Sigmoid colon (tissue), 7 donors: ENCODE data around the gene SLC35F2. TPM values are rescaled to one million over a fixed set of nuclear protein-coding genes. Genes with fewer than 3 reads are reported as not detected.
A peak's percentile ranks its signal among the peaks of the same experiment; 100 is the strongest.

Source experiments
- DNase-seq: peaks from one replicate; pipeline ENCODE4 v3.0.0-alpha.2; 2019
- H3K27ac ChIP-seq, 4 donors: fragments of 200-600 bp; sonication (generic); one replicate each; pipeline ENCODE4 v1.5.1; 2016 to 2019; ENCODE audit warnings: mild to moderate bottlenecking in 1 of 4
- H3K27me3 ChIP-seq, 3 donors: fragments of 200-600 bp; sonication (generic); one replicate each; pipeline ENCODE4 v1.5.1; 2019; ENCODE audit warnings: mild to moderate bottlenecking in 1 of 3
- H3K36me3 ChIP-seq, 4 donors: fragments of 200-600 bp; sonication (generic); one replicate each; pipeline ENCODE4 v1.5.1; 2016 to 2019
- H3K4me1 ChIP-seq, 4 donors: fragments of 200-600 bp; sonication (generic); one replicate each; pipeline ENCODE4 v1.5.1; 2017 to 2019
- H3K4me3 ChIP-seq, 4 donors: fragments of 200-600 bp; sonication (generic); one replicate each; pipeline ENCODE4 v1.5.1; 2017 to 2019; ENCODE audit warnings: mild to moderate bottlenecking in 2 of 4, moderate library complexity in 1 of 4
- H3K9me3 ChIP-seq, 4 donors: fragments of 200-600 bp in 3 of 4; sonication (generic) in 3 of 4; one replicate each; pipeline versions ENCODE4 v1.5.1 to v1.6.1; 2013 to 2019
- CTCF ChIP-seq, 4 experiments: fragments of 450-650 bp in 3 of 4; fragments of 200-600 bp in 1 of 4; IDR thresholded peaks; one replicate each; pipeline ENCODE4 v1.5.1; 2016 to 2019; ENCODE audit warnings: antibody characterized with exemption in 4 of 4, mild to moderate bottlenecking in 3 of 4, moderate library complexity in 2 of 4
- EP300 ChIP-seq, 4 donors: sonication (generic); formaldehyde crosslinking; IDR thresholded peaks; one replicate each; pipeline ENCODE4 v1.6.1; 2017; ENCODE audit warnings: antibody characterized with exemption in 4 of 4
- POLR2A ChIP-seq, 2 donors: fragments of 450-650 bp; IDR thresholded peaks; one replicate each; pipeline ENCODE4 v1.6.1; 2016; ENCODE audit warnings: antibody characterized with exemption in 2 of 2, mild to moderate bottlenecking in 2 of 2, moderate library complexity in 2 of 2
- POLR2AphosphoS5 ChIP-seq, 4 donors: sonication (generic); formaldehyde crosslinking; IDR thresholded peaks; one replicate each; pipeline ENCODE4 v1.6.1; 2017; ENCODE audit warnings: antibody characterized with exemption in 4 of 4
- WGBS, 2 donors: extraction: QIAGEN DNeasy Blood & Tissue Kit; methylation state at CpG; one replicate each; pipeline ENCODE4 v1.1.7; 2013; 5-methylcytosine and 5-hydroxymethylcytosine counted together
- intact Hi-C: fragments of 100-400 bp; cut with DNase I; formaldehyde crosslinking; loops from one replicate; pipeline ENCODE4 v1.15.1; 2023
- polyA plus RNA-seq, 3 donors: library from polyadenylated mRNA; stranded (reverse); fragments of 200-250 nt; gene quantifications; one replicate each; pipeline ENCODE4 v1.2.3, GENCODE V29; 2013
- total RNA-seq, 4 donors: library from RNA; depleted of rRNA; stranded (reverse); fragments of >200 nt; gene quantifications; one replicate each; pipeline ENCODE4 v1.1.0, GENCODE V29; 2016
- donor health status: healthy with polysubstance abuse.
- donor health status: Bipolar disorder and iron deficiency.
- donor health status: healthy.

The SLC35F2 gene
- total and polyA plus RNA-seq, 7 donors = 0.83 to 15.4 (median 4.4) TPM

DNA sequence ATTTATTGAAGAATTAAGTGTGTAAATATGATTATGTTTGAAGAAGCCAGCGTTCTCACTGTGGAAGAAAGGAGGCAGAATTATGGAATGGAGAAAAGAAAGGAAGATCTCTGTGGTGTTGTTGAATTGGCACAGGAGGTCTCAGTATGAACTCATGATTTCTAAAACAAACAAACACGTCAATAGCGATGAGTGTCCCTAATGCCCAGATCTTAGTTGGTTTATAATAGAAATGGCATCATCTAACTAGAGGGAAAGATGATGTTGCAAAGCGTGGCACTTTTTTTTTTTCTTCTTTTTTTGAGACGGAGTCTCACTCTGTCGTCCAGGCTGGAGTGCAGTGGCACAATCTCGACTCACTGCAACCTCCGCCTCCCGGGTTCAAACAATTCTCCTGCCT lies 107.5 kb downstream of the SLC35F2 start:
- intact Hi-C loops = no loop called here
- Histone ChIP-seq H3K4me3 (no peak overlapping the region), H3K9me3 (no peaks in the 10 kb centered on the region), H3K27me3 (no peaks in the 10 kb centered on the region), H3K27ac (no peak overlapping the region), H3K4me1 (no peaks in the 10 kb centered on the region), H3K36me3 (no peaks in the 10 kb centered on the region)
- TF ChIP-seq POLR2A (IDR thresholded peaks at IDR 0.05) (no peak), CTCF (IDR thresholded peaks at IDR 0.05) (no peak), POLR2AphosphoS5 (IDR thresholded peaks at IDR 0.05) (no peak), EP300 (IDR thresholded peaks at IDR 0.05) (no peak)
- WGBS, 2 donors = 80 to 92% methylated on average over 9 of the region's 9 CpGs
- DNase-seq = no peak

GRCh38 chr11:107750313-107750712 lies 108.3 kb downstream of the SLC35F2 start:
- no peak for DNase-seq
- Histone ChIP-seq H3K27ac (no peak overlapping the region), H3K36me3 (no peaks in the 10 kb centered on the region), H3K4me1 (no peaks in the 10 kb centered on the region), H3K4me3 (no peak overlapping the region), H3K27me3 (no peaks in the 10 kb centered on the region), H3K9me3 (no peaks in the 10 kb centered on the region)
- intact Hi-C loops = no loop called here
- TF ChIP-seq CTCF (IDR thresholded peaks at IDR 0.05) = no peak
- TF ChIP-seq POLR2AphosphoS5 (IDR thresholded peaks at IDR 0.05) = no peak
- no peak for TF ChIP-seq POLR2A (IDR thresholded peaks at IDR 0.05)
- TF ChIP-seq EP300 (IDR thresholded peaks at IDR 0.05) = no peak
- 85 to 89% methylated on average over 15 of the region's 15 CpGs for WGBS, 2 donors

DNA sequence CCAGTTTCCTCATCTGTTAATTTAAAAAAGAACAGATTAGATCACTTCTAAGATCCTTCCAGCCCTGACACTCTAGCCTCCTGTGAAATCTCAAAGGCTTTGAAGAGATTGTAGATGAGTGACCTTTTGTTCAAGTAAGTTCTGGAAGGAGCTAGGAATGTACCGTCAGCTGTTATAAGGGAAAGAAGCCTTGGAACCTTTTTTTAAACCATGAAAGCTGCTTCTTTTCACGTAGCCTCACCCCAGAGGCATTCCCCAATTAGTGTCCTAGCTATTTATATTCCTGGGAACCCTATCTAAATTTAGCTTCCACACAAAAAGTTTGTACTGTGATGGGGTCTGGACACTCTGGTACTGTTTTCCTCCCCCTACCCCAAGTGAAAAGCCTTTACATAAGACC lies 111.0 kb downstream of the SLC35F2 start:
- no peak for DNase-seq
- WGBS, 2 donors = 46 to 56% methylated on average over 2 of the region's 2 CpGs
- Histone ChIP-seq H3K9me3 (no peaks in the 10 kb centered on the region), H3K4me1 (no peaks in the 10 kb centered on the region), H3K27me3 (no peaks in the 10 kb centered on the region), H3K27ac (peak overlapping the region in 2 of 4 donors; percentile 6 to 44), H3K4me3 (no peak overlapping the region), H3K36me3 (no peaks in the 10 kb centered on the region)
- intact Hi-C loops = no loop called here
- TF ChIP-seq CTCF (IDR thresholded peaks at IDR 0.05) (no peak), POLR2AphosphoS5 (IDR thresholded peaks at IDR 0.05) (peak in 2 of 4 donors; percentile 12 to 54)

DNA sequence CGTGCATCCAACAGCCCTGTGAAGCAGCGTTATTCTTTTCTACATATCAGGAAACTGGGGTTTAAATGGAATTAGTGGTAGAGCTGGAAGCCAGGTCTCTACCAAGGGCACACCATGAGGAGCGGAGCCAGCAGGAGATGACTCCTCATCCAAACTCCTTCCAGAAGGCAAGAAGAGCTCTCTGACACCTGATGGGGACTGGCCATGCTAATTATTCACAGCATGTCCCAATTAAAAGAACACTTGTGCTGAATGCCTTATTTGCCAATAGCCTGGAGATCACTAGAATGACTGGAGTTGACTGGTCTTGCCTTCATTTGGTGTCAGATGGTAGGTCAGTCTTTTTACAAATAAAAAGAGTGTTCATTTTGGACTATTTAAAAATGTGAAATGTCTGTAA lies 113.9 kb downstream of the SLC35F2 start:
- no peak overlapping the region for H3K27ac ChIP-seq
- intact Hi-C loops = no loop called here
- no peak overlapping the region for H3K4me3 ChIP-seq
- WGBS, 2 donors = 69 to 84% methylated on average over 3 of the region's 3 CpGs
- TF ChIP-seq CTCF (IDR thresholded peaks at IDR 0.05) (no peak), POLR2A (IDR thresholded peaks at IDR 0.05) (no peak), POLR2AphosphoS5 (IDR thresholded peaks at IDR 0.05) (no peak), EP300 (IDR thresholded peaks at IDR 0.05) (no peak)
- H3K36me3 ChIP-seq = no peaks in the 10 kb centered on the region
- H3K27me3 ChIP-seq = no peaks in the 10 kb centered on the region
- no peaks in the 10 kb centered on the region for H3K9me3 ChIP-seq
- H3K4me1 ChIP-seq = no peaks in the 10 kb centered on the region
- DNase-seq = no peak

DNA sequence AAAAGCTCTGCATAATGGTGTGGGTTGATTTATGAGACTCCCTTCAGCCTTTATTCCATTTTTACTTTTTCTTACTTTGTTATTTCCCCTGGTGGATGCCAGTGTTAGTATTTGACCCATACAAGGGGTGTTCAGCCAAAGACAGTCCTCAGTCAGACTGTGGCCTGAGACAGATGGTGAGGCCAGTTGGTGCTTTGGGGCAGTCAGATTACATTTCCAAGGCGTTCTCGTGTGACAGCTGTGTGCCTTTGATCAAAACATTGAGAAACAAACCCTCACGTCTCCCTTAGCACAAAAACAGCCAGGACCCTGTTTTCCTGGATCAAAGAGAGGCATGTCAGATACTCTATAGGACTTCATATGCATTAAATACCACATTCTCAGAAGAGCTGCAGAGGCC lies 115.4 kb downstream of the SLC35F2 start:
- no peak for DNase-seq
- H3K4me1 ChIP-seq = no peaks in the 10 kb centered on the region
- no peaks in the 10 kb centered on the region for H3K36me3 ChIP-seq
- H3K27ac ChIP-seq = no peak overlapping the region
- intact Hi-C loops = no loop called here
- TF ChIP-seq POLR2AphosphoS5 (IDR thresholded peaks at IDR 0.05) = no peak
- TF ChIP-seq CTCF (IDR thresholded peaks at IDR 0.05) = no peak
- no peak for TF ChIP-seq POLR2A (IDR thresholded peaks at IDR 0.05)
- no peak overlapping the region for H3K4me3 ChIP-seq
- WGBS, 2 donors = 58 to 77% methylated on average over 3 of the region's 3 CpGs
- no peaks in the 10 kb centered on the region for H3K27me3 ChIP-seq
- H3K9me3 ChIP-seq = no peaks in the 10 kb centered on the region
